NCI-H510A (cell line): ENCODE data around the gene CEACAM20.
A peak's percentile ranks its signal among the peaks of the same experiment; 100 is the strongest.
"Not testable (repeated sequence)": the region's sequence is repeated elsewhere in the genome, so short reads cannot be mapped to it uniquely, and the experiment has no call there.

Experiments used
- DNase-seq: peaks from one replicate; lab custom pipeline; 2025; lab: John Stamatoyannopoulos, UW

Gene CEACAM20

DNA sequence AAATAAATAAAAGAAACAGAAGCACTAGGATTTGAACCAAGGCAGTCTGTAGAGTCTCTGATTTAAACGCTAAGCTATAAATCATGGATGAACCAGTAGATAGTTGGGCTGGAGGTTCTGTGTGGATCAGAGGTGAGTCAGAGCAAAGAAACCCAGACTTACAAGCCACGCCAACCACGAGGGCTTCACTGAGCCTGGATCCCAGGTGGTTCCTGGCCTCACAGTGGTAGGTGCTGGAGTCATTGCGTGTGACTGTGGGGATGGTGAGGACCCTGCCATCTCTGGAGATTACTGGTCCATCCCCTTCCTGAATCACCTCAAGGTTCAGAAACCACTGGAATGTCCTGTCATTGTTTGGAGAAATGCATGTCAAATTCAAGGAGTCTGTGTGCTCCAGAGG, 19.3 kb upstream of the CEACAM20 start:
- DNase-seq, result no peak

DNA sequence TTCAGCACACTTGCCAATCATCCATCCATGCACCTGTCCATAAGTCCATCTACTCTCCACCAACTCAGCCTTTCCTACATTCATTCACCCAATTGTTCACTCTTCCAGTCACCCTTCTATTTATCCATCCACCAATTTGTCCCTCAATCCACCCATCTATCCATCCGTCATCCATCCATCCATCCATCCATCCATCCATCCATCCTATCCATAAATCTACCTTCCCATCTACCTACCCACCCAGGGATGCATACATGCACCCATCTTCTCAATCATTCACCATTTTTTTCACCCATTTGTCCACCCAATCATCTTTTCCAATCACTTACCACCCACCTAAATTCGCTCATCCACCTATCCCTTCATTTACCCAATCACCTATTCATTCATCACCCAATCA, 14.6 kb upstream of the CEACAM20 start:
- DNase-seq, result no peak

DNA sequence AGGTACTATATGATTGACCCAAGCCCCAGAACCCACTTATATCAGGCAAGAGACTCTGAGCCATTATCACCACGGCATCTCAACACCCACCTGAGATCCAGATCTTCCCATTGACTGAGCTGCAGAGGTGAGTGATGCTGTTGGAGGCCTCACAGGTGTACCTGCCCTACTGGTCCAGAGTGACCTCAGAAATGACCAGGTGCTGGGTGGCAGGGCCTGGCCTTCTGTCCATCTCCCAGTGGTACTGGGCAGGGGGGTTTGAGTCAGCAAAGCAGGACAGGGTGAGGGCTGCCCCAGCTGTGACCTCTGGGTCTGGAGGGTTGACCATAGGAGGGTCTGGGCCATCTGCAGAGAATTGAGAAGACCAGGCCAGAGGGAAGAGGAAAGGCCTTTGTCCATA, 13.2 kb upstream of the CEACAM20 start:
- DNase-seq, result no peak

DNA sequence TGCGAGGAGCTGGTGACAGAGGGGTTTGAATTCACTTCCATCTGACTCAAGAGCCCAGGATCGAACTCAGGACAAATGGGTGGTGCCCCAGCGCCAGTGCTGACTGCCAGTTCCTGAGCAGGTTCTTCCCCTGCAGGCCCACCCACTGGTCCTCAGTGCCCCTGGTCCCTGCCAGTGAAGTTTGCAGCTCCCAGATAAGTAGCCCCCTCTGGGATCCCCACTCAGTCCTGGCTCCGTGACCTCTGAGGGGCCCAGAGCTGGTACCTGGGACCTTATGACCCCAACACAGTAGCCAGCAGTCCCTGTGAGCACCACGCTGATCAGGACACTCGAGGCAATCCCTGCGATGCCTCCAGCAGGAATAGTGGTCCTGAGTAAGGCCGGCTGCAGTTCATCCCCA, 11.3 kb upstream of the CEACAM20 start:
- DNase-seq, result no peak

DNA sequence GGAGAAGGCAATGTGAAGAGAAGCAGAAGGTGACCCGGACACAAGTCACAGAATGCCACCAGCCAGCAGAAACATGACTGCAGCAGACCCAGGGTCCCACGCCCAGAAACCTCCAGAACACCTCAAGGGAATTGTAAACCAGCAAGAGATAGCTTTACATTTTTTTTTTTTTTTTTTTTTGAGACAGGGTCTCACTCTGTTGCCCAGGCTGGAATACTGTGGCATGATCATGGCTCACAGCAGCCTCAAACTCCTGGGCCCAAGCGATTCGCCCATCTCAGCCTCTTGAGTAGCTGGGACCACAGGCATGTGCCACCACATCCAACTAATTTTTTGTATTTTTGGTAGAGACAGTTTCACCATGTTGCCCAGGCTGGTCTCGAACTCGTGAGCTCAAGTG, 10.5 kb upstream of the CEACAM20 start:
- no peak for DNase-seq

DNA sequence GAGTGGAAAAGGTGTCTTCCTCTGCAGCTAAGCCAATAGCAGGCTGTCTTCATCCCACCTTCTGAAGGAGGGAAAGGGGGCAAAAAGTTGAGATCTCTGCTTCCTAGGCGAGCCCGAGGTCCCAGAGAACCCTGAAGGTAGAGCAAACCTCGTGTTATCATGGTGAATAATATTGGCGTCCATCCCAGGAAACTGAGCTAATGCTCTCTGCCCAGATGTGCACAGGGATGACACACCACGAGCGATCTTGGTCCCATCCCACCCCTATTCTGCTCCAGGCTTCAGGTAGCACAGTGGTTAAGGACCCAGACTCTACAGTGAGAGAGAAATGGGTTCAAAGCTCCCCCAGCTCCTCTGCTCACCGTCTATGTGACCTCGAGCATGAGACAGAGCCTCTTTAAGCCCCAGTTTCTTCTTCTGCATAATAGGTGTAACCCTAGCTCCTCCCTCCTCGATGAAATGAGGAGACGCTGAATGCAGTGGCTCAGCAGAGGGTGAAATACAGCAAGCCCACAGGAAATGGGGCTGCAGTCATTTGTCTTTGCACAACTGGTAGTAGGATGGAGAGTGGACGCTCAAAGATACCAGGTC, 9.9 kb upstream of the CEACAM20 start:
- no peak for DNase-seq

DNA sequence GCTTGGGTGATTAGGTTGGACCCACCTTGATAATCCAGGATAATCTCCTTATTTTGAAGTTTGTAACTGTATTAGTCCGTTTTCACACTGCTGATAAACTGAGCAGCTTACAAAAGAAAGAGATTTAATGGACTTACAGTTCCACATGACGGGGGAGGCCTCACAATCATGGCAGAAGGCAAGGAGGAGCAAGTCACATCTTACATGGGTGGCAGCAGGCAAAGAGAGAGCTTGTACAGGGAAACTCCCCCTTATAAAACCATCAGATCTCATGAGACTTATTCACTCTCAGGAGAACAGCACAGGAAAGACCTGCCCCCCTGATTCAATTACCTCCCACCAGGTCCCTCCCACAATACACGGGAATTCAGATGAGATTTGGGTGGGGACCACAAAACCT, 5.9 kb upstream of the CEACAM20 start:
- not testable (repeated sequence) for DNase-seq

DNA sequence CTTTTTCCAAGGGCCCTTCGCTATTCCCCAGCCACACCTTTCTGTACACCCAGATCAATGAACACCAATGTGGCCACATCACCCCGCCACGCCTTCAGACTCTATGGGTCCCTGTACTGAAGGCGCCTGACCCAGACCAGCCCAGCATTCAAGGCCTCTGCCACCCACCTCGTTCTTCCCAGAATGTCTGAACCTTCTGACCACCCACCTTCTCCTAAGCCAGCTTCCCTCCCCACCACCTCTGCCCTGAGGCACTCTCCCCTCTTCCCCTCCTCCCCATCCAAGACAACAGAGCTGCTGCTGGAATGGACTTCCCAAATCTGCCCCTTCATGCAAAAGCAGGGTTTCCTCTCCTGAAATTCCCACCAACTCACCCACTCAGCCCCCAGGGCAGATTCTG, 3.3 kb upstream of the CEACAM20 start:
- DNase-seq, result no peak

DNA sequence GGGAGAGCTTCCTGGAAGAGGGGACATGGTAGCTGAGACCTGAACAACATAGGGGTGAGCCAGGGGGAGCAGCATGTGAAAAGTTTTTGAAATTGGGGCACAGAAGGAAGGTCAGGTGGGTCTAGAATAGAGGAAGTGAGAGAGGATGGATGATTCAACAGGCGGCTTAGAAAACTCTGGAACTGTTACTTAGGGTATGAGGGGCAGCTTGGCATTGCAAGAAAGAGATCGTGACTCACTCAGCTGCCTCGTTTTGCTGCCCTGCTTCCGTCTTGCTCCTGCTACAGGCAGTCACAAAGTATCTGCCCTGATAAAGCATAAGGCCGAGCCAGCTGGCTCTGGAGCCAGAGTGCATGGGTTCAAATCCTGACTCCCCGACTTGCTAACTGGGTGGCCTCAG, 1.3 kb upstream of the CEACAM20 start:
- no peak for DNase-seq

DNA sequence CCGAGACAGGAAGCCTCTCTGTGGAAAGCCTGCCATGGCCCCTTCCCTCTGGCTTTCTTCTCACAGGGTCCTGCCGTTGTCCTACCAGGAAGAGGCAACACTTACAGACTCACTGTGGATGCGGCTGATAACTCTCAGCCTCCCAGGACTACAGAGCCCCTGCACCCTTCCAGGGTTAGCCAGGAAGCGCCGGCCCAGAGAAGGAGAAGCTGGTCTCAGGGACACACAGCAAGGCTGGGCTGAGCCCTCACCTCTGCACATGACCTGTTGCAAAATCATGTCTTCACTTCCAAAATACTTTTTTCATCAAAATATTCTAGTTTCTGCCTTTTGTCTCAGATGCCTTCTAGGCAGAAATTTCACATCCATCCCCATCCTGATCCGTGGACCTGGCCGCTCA, 1.9 kb downstream of the CEACAM20 start:
- no peak for DNase-seq

DNA sequence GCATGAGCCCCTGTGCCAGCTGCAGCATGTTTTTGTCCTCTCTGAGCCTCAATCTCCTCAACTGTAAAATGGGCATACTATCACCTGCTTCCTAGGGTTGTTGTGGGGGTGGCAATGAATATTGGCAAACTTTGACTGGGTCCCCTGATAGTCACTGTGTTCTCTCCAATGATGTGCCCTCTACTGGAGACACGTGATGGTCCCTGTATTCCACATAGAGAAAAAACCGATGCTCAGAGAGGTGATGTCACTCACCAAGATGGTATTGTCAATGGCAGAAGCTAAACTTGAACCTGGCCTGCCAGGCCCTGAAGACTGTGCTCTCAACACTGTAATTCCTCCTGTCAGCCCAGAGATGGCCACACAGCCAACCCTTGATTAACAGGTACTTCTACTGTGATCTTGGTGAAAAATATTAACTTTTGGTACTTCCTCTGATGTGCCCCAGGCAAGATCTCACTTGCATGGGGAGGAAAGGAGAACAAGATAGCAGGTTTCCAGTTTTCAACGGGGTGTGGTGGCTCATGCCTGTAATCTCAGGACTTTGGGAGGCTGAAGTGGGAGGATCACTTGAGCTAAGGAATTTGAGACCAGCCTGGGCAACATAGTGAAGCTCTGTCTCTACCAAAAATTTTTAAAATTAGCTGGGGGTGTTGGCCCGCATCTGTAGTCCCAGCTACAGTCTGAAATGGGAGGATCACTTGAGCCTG, 3.6 kb downstream of the CEACAM20 start:
- no peak for DNase-seq

DNA sequence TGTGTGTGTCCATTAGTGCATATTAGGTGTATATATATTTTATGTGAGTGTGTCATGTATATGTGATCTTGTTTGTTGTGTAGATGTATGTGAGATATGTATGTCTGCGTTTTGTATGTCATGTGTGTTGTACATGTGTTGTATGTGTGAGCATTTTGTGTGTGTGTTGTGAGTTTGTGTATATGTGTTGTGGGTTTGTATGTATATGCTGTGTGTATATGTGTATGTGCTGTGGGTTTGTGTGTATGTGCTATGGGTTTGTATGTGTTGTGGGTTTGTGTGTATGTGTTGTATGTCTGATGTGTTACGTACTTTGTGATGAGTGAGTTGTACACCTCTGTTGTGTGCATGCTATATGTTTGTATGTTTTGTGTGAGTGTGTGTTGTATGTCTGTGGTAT, 8.1 kb downstream of the CEACAM20 start:
- no peak for DNase-seq

DNA sequence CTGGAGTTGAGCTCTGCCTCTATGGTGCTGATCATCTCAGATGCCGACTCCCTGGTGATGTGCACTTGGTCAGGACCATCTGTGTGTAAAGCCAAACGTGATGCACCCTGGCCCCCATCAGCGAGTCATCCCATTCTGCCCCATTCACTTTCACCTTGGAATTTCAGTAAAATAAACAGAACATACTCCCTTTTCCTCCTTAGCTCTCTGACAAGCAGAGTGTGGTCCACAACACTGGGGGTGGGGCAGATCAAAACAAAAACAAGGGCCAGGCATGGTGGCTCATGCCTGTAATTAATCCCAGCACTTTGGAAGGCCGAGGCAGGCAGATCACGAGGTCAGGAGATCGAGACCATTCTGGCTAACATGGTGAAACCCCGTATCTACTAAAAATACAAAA, 12.3 kb downstream of the CEACAM20 start:
- no peak for DNase-seq

DNA sequence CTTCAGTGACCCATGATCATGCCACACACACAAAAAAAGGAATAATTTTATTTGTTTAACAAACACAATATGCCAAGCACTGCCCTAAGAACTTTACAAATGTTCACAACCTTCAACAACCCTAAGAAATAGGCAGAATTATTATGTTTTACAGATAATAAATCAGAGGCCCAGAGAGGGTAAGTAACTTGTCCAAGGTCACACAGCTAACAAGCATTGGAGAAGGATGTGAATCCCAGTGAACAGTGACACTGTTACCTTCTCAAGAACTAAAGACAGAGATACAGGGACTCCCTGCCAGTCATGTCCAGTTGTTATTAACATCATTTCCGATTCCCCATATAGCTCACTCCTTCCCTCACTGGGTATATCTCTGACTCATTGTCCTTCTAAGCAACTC, 13.6 kb downstream of the CEACAM20 start:
- no peak for DNase-seq

DNA sequence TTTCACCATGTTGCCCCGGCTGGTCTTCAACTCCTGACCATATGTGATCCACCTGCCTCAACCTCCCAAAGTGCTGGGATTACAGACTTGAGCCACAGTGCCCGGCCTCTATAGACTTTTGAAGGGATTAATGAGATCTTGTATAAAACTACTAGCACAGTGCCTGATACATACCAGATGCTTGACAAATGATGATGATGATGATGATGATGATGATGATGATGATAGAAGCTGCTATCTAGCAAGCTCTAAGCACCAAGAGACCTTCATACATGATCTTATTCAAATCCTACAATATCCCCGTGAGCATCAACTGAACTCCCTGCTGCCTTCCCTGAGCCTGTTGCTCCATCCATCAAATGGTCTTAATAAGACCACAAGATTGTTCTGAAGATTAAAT, 14.4 kb downstream of the CEACAM20 start:
- no peak for DNase-seq

DNA sequence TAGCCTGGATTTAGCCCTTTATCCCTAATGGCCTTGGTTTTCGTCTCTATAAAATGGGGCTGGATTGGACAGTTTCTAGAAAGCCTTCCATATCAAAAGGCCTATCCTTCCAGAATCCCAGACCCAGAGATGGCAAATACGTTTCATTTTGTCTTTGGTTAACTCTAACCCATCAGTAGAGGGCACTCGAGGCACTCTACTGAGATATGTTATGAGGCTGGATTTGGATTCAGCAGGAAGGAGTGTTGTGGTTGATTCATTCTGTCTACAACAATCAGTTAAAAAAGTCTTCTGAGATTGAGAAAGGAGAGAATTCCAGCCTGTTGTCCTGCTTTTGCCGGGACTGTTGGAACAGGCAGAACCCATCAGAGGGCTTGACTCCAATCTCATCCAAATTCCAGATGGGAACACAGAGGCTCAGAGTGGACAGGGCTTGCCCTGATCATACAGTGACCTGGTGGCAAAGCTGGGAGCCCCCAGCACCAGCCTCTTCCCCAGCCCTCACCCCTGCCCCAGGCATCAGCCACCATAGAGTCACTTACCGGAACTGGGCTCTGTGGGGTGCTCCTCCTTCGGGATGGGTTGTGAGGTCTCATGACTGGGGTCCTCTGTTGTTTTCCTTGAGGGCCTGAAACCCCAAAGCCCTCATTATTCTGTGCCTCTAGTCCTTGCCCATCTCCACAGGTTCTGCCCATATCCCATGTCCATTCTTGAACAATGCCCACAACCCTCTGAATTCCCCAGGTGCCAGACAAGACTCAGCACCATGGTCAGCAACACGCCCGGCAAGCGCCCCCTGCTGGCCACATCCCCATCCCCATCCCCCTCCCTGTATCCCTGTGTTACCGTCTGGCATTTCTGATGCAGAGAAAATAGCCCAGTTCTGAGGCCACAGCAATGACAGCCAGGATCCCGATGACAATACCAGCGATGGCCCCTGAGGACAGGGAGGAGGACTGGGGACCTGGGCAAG, 16.9 kb downstream of the CEACAM20 start:
- DNase-seq, result no peak

DNA sequence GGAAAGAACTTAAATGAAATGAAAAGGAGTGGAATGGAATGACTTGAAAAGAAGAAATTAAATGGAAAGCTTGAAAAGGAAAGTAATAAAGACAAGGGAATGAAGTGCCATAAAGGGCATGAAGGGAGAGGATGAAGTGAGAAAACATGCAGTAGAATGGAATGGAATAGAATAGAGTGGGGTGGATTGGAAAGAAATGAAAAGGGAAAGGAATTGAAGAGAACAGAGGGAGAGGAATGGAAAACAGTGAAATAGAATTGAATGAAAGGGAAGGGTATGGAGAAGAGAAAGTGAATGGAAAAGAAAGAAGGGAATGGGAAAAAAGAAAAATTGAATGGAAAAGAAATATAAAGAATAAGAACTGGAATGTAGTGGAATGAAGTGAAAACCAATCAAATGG, 20.0 kb downstream of the CEACAM20 start:
- no peak for DNase-seq

DNA sequence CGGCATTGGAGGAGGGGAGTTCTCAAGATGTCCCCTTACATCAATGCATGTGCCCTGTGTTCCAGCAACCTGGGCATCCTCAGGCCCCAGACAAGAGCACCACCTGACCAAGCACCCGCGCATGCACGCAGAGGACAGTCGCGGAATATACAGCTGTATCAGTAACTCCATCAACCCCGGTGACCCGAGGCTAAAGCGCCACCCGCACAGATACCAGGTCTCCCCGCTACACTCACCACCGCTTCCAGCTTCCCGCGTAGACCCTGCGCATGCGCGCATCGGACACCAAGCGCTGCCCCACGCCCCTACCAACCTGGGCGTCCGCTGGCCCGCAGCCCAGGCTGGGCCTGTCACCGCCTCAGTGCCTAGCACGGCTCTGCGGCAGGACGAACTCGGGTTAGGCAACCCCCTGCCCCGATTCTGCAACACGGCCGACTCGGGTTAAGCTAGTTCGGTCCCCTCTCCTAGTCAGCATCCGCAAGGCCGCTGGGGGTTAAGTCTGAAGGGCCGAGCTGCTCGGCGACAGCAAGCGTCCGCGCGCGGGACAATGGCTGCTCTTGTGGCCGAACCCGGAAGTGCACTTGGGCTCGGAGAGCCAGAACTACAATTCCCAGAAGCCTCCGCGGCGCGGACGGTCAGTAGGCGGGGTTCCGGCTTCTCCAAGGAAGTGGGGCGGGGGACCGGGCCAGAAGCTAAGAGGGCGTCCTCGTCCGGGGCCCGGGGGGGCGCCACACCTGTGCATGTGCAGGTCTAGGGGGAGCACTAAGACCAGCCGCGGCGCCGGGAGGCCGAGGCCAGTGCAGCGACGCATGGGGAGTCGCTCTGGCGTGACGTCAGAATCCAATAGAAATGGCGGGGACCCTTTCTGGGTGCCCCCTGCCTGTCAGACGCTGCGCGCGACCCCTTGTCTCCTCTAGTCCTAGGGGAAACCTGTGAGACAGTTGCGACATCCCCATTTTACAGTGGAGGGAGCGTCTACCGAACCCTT, 29.2 kb downstream of the CEACAM20 start, which contains the start of gene ZNF180:
Gene ZNF180 (minus strand): TSS at position 561 of the 988 bp plus-strand sequence. CDS start 3,188 bp downstream, outside the sequence.
- peak; percentile 97 for DNase-seq

DNA sequence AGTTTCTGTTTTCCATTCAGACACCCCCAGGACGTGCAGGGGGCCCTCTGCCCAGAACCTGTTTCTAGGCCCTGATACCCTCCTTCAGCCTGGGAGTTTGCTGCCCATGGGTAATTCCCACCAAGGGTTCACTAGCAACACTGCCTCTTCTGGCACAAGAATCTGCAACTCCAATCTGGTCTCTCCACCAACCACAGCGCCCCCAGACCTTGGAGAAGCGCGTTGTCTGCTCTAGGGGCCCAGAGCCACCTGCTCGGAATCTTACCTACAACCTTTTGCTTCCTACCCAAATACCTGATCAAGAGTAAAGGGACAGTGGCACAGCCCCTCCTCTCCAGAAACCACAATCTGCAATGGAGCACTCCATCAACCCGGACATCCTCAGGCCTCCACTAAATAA, 29.9 kb downstream of the CEACAM20 start:
- no peak for DNase-seq

DNA sequence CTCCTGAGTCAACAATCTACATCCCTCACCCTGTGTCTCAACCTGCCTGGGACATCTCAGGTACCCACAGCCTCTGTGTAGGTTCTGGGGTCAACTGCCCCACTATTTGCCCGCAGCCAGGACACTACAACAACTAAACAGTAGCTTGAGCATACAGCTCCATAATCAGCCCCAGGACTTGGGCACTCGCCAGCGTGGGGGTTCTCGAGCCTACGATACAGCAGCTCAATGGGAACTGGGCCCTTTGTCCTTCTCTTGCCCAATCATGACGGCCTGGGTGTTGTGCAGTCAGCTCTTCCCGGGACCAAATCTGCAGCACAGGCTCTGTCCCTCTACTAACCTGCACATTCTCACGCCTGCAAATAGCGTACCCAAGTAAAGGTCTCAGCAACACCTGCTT, 30.5 kb downstream of the CEACAM20 start:
- no peak for DNase-seq

DNA sequence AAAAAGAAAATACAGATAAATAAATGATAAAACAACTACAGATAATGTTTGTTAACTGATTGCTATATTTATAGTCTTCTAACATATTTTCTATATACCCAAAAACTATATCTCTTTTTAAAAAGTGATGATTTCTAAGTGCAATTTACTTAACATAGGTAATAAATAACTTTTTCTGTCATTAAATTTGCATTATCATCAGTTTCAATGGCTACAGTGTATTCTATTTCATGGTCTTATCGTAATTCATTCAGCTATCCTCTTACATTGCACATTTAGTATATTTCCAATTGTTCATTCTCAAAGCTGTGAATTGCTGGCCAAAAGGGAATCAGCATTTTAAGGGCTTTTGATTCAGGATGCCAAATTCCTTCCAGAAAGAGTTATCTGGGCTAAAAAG, 32.8 kb downstream of the CEACAM20 start:
- DNase-seq, result no peak
